NCI-H510A treated with DMSO at 0.1 percent for 48 hours (cell line): ENCODE results near the gene COCH.
"Not testable (repeated sequence)": the region's sequence is repeated elsewhere in the genome, so short reads cannot be mapped to it uniquely, and the experiment has no call there.

Experiments
- DNase-seq: peaks from one replicate; lab custom pipeline; 2025; lab: John Stamatoyannopoulos, UW

Gene COCH

GRCh38 chr14:30925254-30925653 is 50.9 kb downstream of the COCH start:
- no peak for DNase-seq

GRCh38 chr14:30928462-30928861 is 54.1 kb downstream of the COCH start:
- DNase-seq, result no peak

- DNase-seq, result not testable (repeated sequence)
Measured at GRCh38 chr14:30933937-30934336, 59.6 kb downstream of the COCH start.

- DNase-seq, result no peak
Measured at GRCh38 chr14:30935445-30935844, 61.1 kb downstream of the COCH start.

- DNase-seq, result no peak
Measured at GRCh38 chr14:30938617-30939016, 64.3 kb downstream of the COCH start.
